ENCODE results near the gene RAP1GAP. TPM values are rescaled to one million over a fixed set of nuclear protein-coding genes. Genes with fewer than 3 reads are reported as not detected.
A peak's percentile ranks its signal among the peaks of the same experiment; 100 is the strongest.

Gene RAP1GAP
- total RNA-seq, 2 donors from 2014 or later = 8.0 to 8.2 TPM

GRCh38 chr1:21594501-21594900 lies 74.7 kb downstream of the RAP1GAP start:
- Histone ChIP-seq H3K9ac (ENCODE audit: extremely low read depth, low read length, poor library complexity, severe bottlenecking) (no peak overlapping the region), H3K27ac (ENCODE audit: low read depth, low read length) (no peak overlapping the region), H3K27me3 (ENCODE audit: control insufficient read depth, insufficient read depth, low read length, poor library complexity, severe bottlenecking) (no peaks in the 10 kb centered on the region), H3K36me3 (ENCODE audit: control insufficient read depth, insufficient read depth, low read length) (no peaks in the 10 kb centered on the region), H3K9me3 (ENCODE audit: control insufficient read depth, low read length) (no peaks in the 10 kb centered on the region), H3K4me3 (ENCODE audit: low read length) (no peak overlapping the region), H3K4me1 (ENCODE audit: control insufficient read depth, insufficient read depth, low read length) (no peaks in the 10 kb centered on the region)
- Mint-ChIP-seq H3K27ac (no peak overlapping the region), H3K4me1 (peaks cover 5% of the 10 kb centered on the region), H3K4me3 (no peak overlapping the region), H3K36me3 (ENCODE audit: low read depth) (no peaks in the 10 kb centered on the region), H3K27me3 (ENCODE audit: insufficient read depth) (no peaks in the 10 kb centered on the region), H3K9me3 (no peaks in the 10 kb centered on the region)
- DNase-seq = peak; percentile 72
- TF ChIP-seq, protein P1, sequence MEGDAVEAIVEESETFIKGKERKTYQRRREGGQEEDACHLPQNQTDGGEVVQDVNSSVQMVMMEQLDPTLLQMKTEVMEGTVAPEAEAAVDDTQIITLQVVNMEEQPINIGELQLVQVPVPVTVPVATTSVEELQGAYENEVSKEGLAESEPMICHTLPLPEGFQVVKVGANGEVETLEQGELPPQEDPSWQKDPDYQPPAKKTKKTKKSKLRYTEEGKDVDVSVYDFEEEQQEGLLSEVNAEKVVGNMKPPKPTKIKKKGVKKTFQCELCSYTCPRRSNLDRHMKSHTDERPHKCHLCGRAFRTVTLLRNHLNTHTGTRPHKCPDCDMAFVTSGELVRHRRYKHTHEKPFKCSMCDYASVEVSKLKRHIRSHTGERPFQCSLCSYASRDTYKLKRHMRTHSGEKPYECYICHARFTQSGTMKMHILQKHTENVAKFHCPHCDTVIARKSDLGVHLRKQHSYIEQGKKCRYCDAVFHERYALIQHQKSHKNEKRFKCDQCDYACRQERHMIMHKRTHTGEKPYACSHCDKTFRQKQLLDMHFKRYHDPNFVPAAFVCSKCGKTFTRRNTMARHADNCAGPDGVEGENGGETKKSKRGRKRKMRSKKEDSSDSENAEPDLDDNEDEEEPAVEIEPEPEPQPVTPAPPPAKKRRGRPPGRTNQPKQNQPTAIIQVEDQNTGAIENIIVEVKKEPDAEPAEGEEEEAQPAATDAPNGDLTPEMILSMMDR (conservative IDR thresholded peaks at IDR 0.05) = no peak
- 64 to 68% methylated on average over 9 to 10 of the region's 11 CpGs for WGBS, 2 experiments (ENCODE audit: insufficient coverage in 1 of 2, insufficient read length in 1 of 2)

DNA sequence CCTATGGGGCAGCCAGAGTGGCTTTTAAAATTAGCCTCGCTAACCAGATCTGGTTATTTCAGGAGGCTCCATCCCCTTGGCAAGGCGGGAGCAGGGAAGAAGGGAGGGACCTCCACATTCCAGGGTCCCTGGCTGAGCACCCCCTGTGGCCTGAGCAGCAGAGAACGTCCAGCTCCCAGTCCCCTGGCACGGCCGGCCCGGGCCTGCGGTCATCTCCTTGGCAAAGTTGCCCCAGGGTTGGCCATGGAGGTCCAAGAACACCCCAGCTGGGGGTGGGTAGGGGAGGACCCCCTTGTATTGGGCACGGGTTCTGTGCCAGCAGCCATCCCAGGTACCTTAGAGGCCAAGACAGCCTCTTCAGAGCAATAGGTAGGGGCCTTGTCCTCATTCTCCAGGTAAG lies 75.9 kb downstream of the RAP1GAP start:
- H3K9me3 ChIP-seq (ENCODE audit: control insufficient read depth, low read length) = no peaks in the 10 kb centered on the region
- H3K27me3 Mint-ChIP-seq (ENCODE audit: insufficient read depth) = peaks cover 4% of the 10 kb centered on the region
- H3K4me3 ChIP-seq (ENCODE audit: low read length) = no peak overlapping the region
- no peak overlapping the region for H3K27ac Mint-ChIP-seq
- H3K36me3 Mint-ChIP-seq (ENCODE audit: low read depth) = no peaks in the 10 kb centered on the region
- no peaks in the 10 kb centered on the region for H3K27me3 ChIP-seq (ENCODE audit: control insufficient read depth, insufficient read depth, low read length, poor library complexity, severe bottlenecking)
- H3K27ac ChIP-seq (ENCODE audit: low read depth, low read length) = no peak overlapping the region
- TF ChIP-seq, protein P1 (conservative IDR thresholded peaks at IDR 0.05) = no peak
- no peak for DNase-seq
- no peaks in the 10 kb centered on the region for H3K36me3 ChIP-seq (ENCODE audit: control insufficient read depth, insufficient read depth, low read length)
- H3K4me1 ChIP-seq (ENCODE audit: control insufficient read depth, insufficient read depth, low read length) = no peaks in the 10 kb centered on the region
- WGBS, 2 experiments (ENCODE audit: insufficient coverage in 1 of 2, insufficient read length in 1 of 2) = 80 to 85% methylated on average over 2 to 8 of the region's 8 CpGs
- H3K4me1 Mint-ChIP-seq = peaks cover 5% of the 10 kb centered on the region
- H3K4me3 Mint-ChIP-seq = no peak overlapping the region
- H3K9me3 Mint-ChIP-seq = no peaks in the 10 kb centered on the region
- H3K9ac ChIP-seq (ENCODE audit: extremely low read depth, low read length, poor library complexity, severe bottlenecking) = no peak overlapping the region

DNA sequence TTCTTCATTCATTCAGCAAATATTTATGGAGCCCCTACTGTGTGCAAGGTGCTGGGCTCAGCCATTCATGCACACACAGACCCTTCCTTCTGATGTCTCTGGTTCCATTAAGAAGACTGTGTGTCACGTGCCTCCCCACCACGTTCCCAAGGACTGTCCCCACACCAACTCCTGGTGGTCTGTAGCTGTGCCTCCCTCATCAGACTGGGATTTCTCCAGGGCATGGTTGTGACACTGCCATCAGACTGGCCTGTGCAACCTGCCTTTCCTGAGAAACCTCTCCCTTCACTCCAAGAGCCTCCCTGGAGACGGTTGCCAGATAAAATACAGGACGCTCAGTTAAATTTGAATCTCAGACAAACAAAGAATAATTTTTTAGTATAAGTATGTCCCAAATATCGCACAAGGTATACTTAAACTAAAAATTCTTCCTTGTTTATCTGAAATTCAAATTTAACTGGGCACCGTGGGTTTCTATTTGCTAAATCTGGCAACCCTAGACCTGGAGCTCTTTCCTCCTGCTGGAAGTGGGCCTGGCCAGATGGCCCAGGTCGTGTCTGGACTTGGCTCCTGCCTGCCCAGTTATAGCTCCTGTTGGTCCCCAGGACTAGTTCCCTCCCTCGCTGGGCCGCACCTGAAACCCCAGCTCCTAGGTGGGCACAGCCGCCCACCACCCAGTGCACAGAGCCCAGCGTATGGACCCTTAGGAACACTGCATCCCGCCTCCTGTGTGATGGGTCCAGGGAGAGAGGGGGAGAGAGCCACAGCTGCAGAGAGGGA lies 76.9 kb downstream of the RAP1GAP start:
- Histone ChIP-seq H3K27ac (ENCODE audit: low read depth, low read length) (no peak overlapping the region), H3K36me3 (ENCODE audit: control insufficient read depth, insufficient read depth, low read length) (no peaks in the 10 kb centered on the region), H3K9ac (ENCODE audit: extremely low read depth, low read length, poor library complexity, severe bottlenecking) (no peak overlapping the region), H3K27me3 (ENCODE audit: control insufficient read depth, insufficient read depth, low read length, poor library complexity, severe bottlenecking) (no peaks in the 10 kb centered on the region), H3K4me1 (ENCODE audit: control insufficient read depth, insufficient read depth, low read length) (no peaks in the 10 kb centered on the region), H3K9me3 (ENCODE audit: control insufficient read depth, low read length) (no peaks in the 10 kb centered on the region), H3K4me3 (ENCODE audit: low read length) (no peak overlapping the region)
- H3K27ac Mint-ChIP-seq = no peak overlapping the region
- H3K4me1 Mint-ChIP-seq = peaks cover 5% of the 10 kb centered on the region
- H3K27me3 Mint-ChIP-seq (ENCODE audit: insufficient read depth) = peaks cover 6% of the 10 kb centered on the region
- H3K4me3 Mint-ChIP-seq = no peak overlapping the region
- no peak for DNase-seq
- no peaks in the 10 kb centered on the region for H3K9me3 Mint-ChIP-seq
- 87 to 91% methylated on average over 10 to 12 of the region's 12 CpGs for WGBS, 2 experiments (ENCODE audit: insufficient coverage in 1 of 2, insufficient read length in 1 of 2)
- TF ChIP-seq, protein P1 (conservative IDR thresholded peaks at IDR 0.05) = no peak
- H3K36me3 Mint-ChIP-seq (ENCODE audit: low read depth) = no peaks in the 10 kb centered on the region
